ENCODE measurements around the gene SACS.

SACS gene

DNA sequence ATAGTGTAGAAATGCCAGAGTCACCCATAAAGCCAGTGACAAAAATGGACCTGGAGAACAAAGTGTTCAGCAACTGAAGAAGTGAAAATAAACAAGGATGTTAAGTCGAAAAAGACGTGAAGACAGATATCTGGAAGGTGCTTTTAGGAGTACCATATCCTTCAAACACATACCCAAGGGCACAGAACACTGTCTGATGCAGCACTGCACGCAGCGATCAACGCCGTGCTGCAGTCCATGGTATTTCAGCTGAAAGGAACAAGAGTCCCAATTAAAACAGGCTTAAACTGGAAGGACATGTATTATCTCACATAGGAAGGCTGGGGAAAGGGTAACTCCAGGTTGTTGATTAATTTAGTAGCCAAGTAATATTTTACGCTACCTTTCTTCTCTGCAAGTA lies 144.5 kb downstream of the SACS start:
- no peak for DNase-seq (ENCODE audit: low spot score)

DNA sequence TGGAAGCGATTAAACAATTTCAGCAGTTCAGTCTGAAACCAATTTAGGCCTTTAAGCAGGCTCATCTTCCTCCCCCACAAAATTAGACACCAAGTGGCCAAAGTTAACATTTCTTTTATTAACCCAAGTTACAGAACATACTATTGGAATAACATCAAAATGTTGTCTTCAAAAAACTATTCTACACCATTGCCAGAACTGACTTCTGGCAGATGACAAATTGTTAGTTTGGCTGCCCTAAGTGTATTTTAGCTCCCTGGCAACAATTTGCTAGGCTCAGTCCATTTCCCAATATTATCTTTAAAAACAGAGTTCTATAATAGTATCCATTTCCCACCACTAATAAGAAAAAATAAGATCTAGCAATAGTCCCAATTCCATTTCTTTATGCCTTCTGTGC lies 144.9 kb downstream of the SACS start:
- no peak for DNase-seq (ENCODE audit: low spot score)

DNA sequence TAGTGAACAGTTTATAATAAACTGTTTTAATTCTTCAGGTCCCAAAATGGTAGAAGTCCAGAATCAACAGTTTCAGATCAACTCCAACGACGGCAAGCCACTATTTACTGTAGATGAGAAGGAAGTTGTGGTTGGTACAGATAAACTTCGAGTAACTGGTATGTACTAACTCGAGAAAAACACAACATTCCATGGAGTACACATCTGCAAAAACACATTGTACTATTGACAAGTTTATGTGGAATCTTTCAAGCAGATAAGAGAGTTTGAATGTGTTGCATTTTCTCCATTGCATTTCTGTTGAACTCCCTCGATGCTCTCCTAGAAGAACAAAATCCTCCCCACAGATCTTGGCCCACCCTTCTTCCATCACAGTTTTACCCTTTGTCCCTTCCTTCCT lies 154.2 kb downstream of the SACS start:
- no peak for DNase-seq (ENCODE audit: low spot score)

All from pons (tissue), 1 donor.